Brain microvascular endothelial cell (primary cell): ENCODE measurements around the gene CAP1.

Experiments used
- DNase-seq: peaks from one replicate; pipeline ENCODE4 v3.0.0-alpha.2; 2020
- H3K27ac ChIP-seq: fragments of 250-450 bp; sonication (Bioruptor Pico); 2 replicates; pipeline ENCODE4 v1.5.1; 2020; ENCODE audit warnings: mild to moderate bottlenecking, moderate library complexity
- H3K27me3 ChIP-seq: fragments of 250-450 bp; sonication (Bioruptor Pico); replicated peaks from 2 replicates; pipeline ENCODE4 v1.5.1; 2020; ENCODE audit warnings: mild to moderate bottlenecking
- H3K36me3 ChIP-seq: fragments of 250-450 bp; sonication (Bioruptor Pico); replicated peaks from 2 replicates; pipeline ENCODE4 v1.5.1; 2020; ENCODE audit warnings: mild to moderate bottlenecking
- H3K4me3 ChIP-seq: 2 replicates; pipeline ENCODE4 v1.5.1; 2011; ENCODE audit warnings: low read depth, mild to moderate bottlenecking, control low read depth, low read length, moderate library complexity
- CTCF ChIP-seq: IDR thresholded peaks from 2 replicates; pipeline ENCODE4 v1.5.1; 2011; ENCODE audit warnings: low read depth, mild to moderate bottlenecking, moderate library complexity, low read length, control low read depth, inconsistent platforms; ENCODE audit errors: missing control alignments
- in situ Hi-C: cut with HindIII; loops from 2 replicates; pipeline ENCODE4 v1.10.0; 2017; ENCODE audit warnings: low sequenced_read_pairs, low pct_ligation_motif_present

The CAP1 gene

DNA sequence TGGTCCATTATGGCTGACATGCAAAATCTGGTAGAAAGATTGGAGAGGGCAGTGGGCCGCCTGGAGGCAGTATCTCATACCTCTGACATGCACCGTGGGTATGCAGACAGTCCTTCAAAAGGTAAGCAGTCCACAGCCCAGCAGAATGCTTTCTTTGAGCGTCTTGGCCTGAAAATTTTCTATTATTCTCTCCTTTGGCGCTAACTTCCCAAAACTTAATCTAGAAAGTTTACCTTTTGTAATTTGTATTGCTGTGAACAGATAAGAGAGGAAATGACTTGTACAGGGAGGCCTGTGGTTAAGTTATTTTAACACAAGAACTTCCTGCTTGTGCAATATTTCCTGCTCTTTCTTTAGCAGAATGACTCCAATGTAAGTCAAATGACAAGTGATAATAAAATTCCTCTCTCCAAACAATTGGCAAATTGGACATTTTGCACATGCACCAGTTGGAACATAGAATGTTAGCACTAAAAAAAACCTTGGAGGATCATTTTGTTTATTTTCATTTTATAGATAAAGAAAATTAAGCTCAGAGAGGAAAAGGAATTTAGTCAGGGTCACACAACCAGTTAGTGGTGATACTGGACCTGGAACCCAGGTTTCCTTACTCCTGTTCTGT lies 18.9 kb downstream of the CAP1 start:
- Histone ChIP-seq H3K27me3 (no peaks in the 10 kb centered on the region), H3K4me3 (no peak overlapping the region), H3K27ac (peak overlapping the region; percentile 4), H3K36me3 (peaks cover 64% of the 10 kb centered on the region)
- peak; percentile 18 for TF ChIP-seq CTCF
- in situ Hi-C loops: no loop called here
- no peak for DNase-seq

- no peak for TF ChIP-seq CTCF
- H3K36me3 ChIP-seq: peaks cover 68% of the 10 kb centered on the region
- no peaks in the 10 kb centered on the region for H3K27me3 ChIP-seq
- in situ Hi-C loops: no loop called here
- H3K27ac ChIP-seq: peak overlapping the region; percentile 4
- no peak for DNase-seq
- no peak overlapping the region for H3K4me3 ChIP-seq
Measured at GRCh38 chr1:40059960-40060750, 19.6 kb downstream of the CAP1 start.

GRCh38 chr1:40064797-40065499 lies 24.4 kb downstream of the CAP1 start:
- no peak for DNase-seq
- H3K36me3 ChIP-seq: peaks cover 97% of the 10 kb centered on the region
- TF ChIP-seq CTCF: no peak
- no peak overlapping the region for H3K4me3 ChIP-seq
- no peaks in the 10 kb centered on the region for H3K27me3 ChIP-seq
- no peak overlapping the region for H3K27ac ChIP-seq
- in situ Hi-C loops: no loop called here

DNA sequence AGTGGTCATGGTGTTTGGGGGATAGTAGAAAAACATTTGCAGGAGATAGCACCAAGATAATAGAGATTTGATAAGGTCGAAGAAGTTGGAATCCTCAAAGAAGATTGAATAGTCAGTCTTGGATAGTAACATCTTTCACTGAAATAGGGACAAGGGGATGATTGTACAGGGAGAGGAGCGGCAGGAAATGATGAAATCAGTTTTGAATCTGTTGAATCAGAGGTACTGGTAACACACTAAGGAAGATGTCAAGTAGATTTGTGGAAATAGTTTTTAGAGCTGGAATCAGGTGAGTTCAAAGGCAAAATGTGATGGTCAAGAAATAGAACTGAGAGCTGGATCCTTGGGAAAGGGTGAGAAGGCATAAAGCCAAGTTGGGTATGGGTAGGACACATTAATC lies 26.5 kb downstream of the CAP1 start:
- TF ChIP-seq CTCF: no peak
- H3K27me3 ChIP-seq: no peaks in the 10 kb centered on the region
- peaks cover 98% of the 10 kb centered on the region for H3K36me3 ChIP-seq
- H3K4me3 ChIP-seq: no peak overlapping the region
- DNase-seq: no peak
- in situ Hi-C loops: no loop called here
- peak overlapping the region; percentile 44 for H3K27ac ChIP-seq

DNA sequence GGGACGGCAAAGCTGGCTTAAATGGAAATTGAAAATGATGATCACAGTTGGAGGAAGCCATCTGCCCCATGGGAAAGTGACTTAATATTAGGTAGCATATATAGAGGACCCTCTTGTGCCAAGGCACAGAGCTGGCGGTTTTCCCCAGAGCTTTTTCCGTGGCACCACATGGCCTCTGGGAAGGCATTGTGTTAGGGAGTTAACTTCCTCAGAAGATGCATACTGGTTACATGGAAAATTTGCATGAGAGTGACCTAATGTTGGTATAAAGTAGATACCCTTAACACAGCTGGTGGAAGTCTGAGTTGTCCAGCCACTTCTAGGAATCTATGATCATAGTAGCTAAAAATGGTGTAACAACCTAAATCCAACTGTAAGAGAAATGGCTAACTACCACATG lies 27.3 kb downstream of the CAP1 start:
- peaks cover 97% of the 10 kb centered on the region for H3K36me3 ChIP-seq
- no peak overlapping the region for H3K27ac ChIP-seq
- H3K4me3 ChIP-seq: no peak overlapping the region
- no peaks in the 10 kb centered on the region for H3K27me3 ChIP-seq
- in situ Hi-C loops: no loop called here
- no peak for DNase-seq
- TF ChIP-seq CTCF: no peak
